Mucosa of rectum (tissue), 2 donors: ENCODE measurements around the gene SCARF1.
A peak's percentile ranks its signal among the peaks of the same experiment; 100 is the strongest.

Source experiments
- H3K27ac ChIP-seq, 2 donors: one replicate each; pipeline ENCODE4 v1.7.0; 2013; ENCODE audit warnings: inconsistent platforms in 2 of 2, low read depth in 2 of 2, low read length in 2 of 2
- H3K27me3 ChIP-seq, 2 donors: one replicate each; pipeline ENCODE4 v1.7.0; 2013; ENCODE audit warnings: low read length in 2 of 2; ENCODE audit not compliant: control insufficient read depth in 2 of 2, insufficient read depth in 2 of 2
- H3K36me3 ChIP-seq, 2 donors: one replicate each; pipeline ENCODE4 v1.7.0; 2013; ENCODE audit warnings: low read length in 2 of 2; ENCODE audit not compliant: control insufficient read depth in 2 of 2, insufficient read depth in 2 of 2
- H3K4me1 ChIP-seq, 2 donors: one replicate each; pipeline ENCODE4 v1.7.0; 2013; ENCODE audit warnings: low read length in 2 of 2, mild to moderate bottlenecking in 1 of 2; ENCODE audit not compliant: control insufficient read depth in 2 of 2, insufficient read depth in 2 of 2
- H3K4me3 ChIP-seq, 2 donors: one replicate each; pipeline ENCODE4 v1.7.0; 2013; ENCODE audit warnings: low read length in 2 of 2
- H3K9ac ChIP-seq, 2 donors: one replicate each; pipeline ENCODE4 v1.7.0; 2013; ENCODE audit warnings: low read length in 2 of 2, low read depth in 1 of 2, mild to moderate bottlenecking in 1 of 2
- H3K9me3 ChIP-seq, 2 donors: one replicate each; pipeline ENCODE4 v1.7.0; 2013; ENCODE audit warnings: low read length in 2 of 2; ENCODE audit not compliant: control insufficient read depth in 2 of 2
- donor health status: healthy.
- donor health status: Normal muscosa, but diverticular disease.

The SCARF1 gene

GRCh38 chr17:1627982-1628855, 17.3 kb downstream of the SCARF1 start, which contains the start of gene SLC43A2:
SLC43A2 (minus strand) TSS chr17:1628834; CDS start chr17:1627874, 960 bp downstream.
- H3K4me1 ChIP-seq: peaks cover 18 to 19% of the 10 kb centered on the region in 2 donors
- peaks cover 0 to 3% of the 10 kb centered on the region in 2 donors for H3K36me3 ChIP-seq
- peak within 1 kb of the TSS; percentile 79 to 86 for H3K4me3 ChIP-seq
- H3K9ac ChIP-seq: peak within 1 kb of the TSS; percentile 73 to 80
- no peaks in the 10 kb centered on the region for H3K9me3 ChIP-seq
- H3K27ac ChIP-seq: peak within 1 kb of the TSS; percentile 90 to 94
- H3K27me3 ChIP-seq: no peaks in the 10 kb centered on the region

GRCh38 chr17:1627182-1627981, 18.1 kb downstream of the SCARF1 start:
- peak overlapping the region; percentile 90 to 94 for H3K27ac ChIP-seq
- peaks cover 18 to 19% of the 10 kb centered on the region in 2 donors for H3K4me1 ChIP-seq
- H3K27me3 ChIP-seq: no peaks in the 10 kb centered on the region
- H3K4me3 ChIP-seq: peak overlapping the region; percentile 79 to 86
- no peaks in the 10 kb centered on the region for H3K9me3 ChIP-seq
- peak overlapping the region; percentile 73 to 80 for H3K9ac ChIP-seq
- peaks cover 0 to 3% of the 10 kb centered on the region in 2 donors for H3K36me3 ChIP-seq

GRCh38 chr17:1626333-1626732, 19.2 kb downstream of the SCARF1 start:
- peak overlapping the region; percentile 20 to 90 for H3K27ac ChIP-seq
- no peak overlapping the region for H3K9ac ChIP-seq
- H3K4me1 ChIP-seq: peaks cover 20 to 23% of the 10 kb centered on the region in 2 donors

GRCh38 chr17:1625581-1625980, 20.0 kb downstream of the SCARF1 start:
- H3K9ac ChIP-seq: no peak overlapping the region
- H3K4me1 ChIP-seq: peaks cover 24 to 27% of the 10 kb centered on the region in 2 donors
- H3K27ac ChIP-seq: no peak overlapping the region

More at GRCh38 chr17:1626333-1626732, 19.2 kb downstream of the SCARF1 start:
- Histone ChIP-seq H3K36me3 (peaks cover 0 to 6% of the 10 kb centered on the region in 2 donors), H3K27me3 (no peaks in the 10 kb centered on the region), H3K9me3 (no peaks in the 10 kb centered on the region), H3K4me3 (peak overlapping the region in 1 of 2 donors; percentile 15)

GRCh38 chr17:1625053-1625452, 20.5 kb downstream of the SCARF1 start:
- no peak overlapping the region for H3K27ac ChIP-seq

More at GRCh38 chr17:1625581-1625980, 20.0 kb downstream of the SCARF1 start:
- Histone ChIP-seq H3K27me3 (no peaks in the 10 kb centered on the region), H3K4me3 (no peak overlapping the region), H3K9me3 (no peaks in the 10 kb centered on the region), H3K36me3 (peaks cover 0 to 6% of the 10 kb centered on the region in 2 donors)

GRCh38 chr17:1624650-1625049, 20.9 kb downstream of the SCARF1 start:
- Histone ChIP-seq H3K27me3 (no peaks in the 10 kb centered on the region), H3K27ac (no peak overlapping the region), H3K36me3 (peaks cover 0 to 7% of the 10 kb centered on the region in 2 donors), H3K4me3 (no peak overlapping the region), H3K9me3 (no peaks in the 10 kb centered on the region), H3K4me1 (peaks cover 19 to 24% of the 10 kb centered on the region in 2 donors), H3K9ac (no peak overlapping the region)

More at GRCh38 chr17:1625053-1625452, 20.5 kb downstream of the SCARF1 start:
- Histone ChIP-seq H3K4me3 (no peak overlapping the region), H3K9me3 (no peaks in the 10 kb centered on the region), H3K9ac (no peak overlapping the region), H3K4me1 (peaks cover 23 to 27% of the 10 kb centered on the region in 2 donors), H3K36me3 (peaks cover 0 to 6% of the 10 kb centered on the region in 2 donors), H3K27me3 (no peaks in the 10 kb centered on the region)

- Histone ChIP-seq H3K36me3 (peaks cover 0 to 8% of the 10 kb centered on the region in 2 donors), H3K27ac (no peak overlapping the region), H3K9ac (no peak overlapping the region), H3K27me3 (no peaks in the 10 kb centered on the region), H3K4me1 (peaks cover 19 to 25% of the 10 kb centered on the region in 2 donors), H3K9me3 (no peaks in the 10 kb centered on the region), H3K4me3 (no peak overlapping the region)
Observed at GRCh38 chr17:1623057-1623630, 22.4 kb downstream of the SCARF1 start.

- Histone ChIP-seq H3K36me3 (peaks cover 2 to 8% of the 10 kb centered on the region in 2 donors), H3K9ac (peak overlapping the region in 1 of 2 donors; percentile 17), H3K4me3 (no peak overlapping the region), H3K27me3 (no peaks in the 10 kb centered on the region), H3K4me1 (peaks cover 16 to 17% of the 10 kb centered on the region in 2 donors), H3K27ac (no peak overlapping the region), H3K9me3 (no peaks in the 10 kb centered on the region)
Observed at GRCh38 chr17:1621273-1621954, 24.1 kb downstream of the SCARF1 start.

GRCh38 chr17:1620486-1620885, 25.0 kb downstream of the SCARF1 start:
- peaks cover 2 to 8% of the 10 kb centered on the region in 2 donors for H3K36me3 ChIP-seq
- H3K27ac ChIP-seq: no peak overlapping the region
- H3K27me3 ChIP-seq: no peaks in the 10 kb centered on the region
- H3K4me3 ChIP-seq: no peak overlapping the region
- peaks cover 13 to 16% of the 10 kb centered on the region in 2 donors for H3K4me1 ChIP-seq
- H3K9me3 ChIP-seq: no peaks in the 10 kb centered on the region
- H3K9ac ChIP-seq: no peak overlapping the region
